Measurements from ENCODE around the gene SHROOM3.

Gene SHROOM3

DNA sequence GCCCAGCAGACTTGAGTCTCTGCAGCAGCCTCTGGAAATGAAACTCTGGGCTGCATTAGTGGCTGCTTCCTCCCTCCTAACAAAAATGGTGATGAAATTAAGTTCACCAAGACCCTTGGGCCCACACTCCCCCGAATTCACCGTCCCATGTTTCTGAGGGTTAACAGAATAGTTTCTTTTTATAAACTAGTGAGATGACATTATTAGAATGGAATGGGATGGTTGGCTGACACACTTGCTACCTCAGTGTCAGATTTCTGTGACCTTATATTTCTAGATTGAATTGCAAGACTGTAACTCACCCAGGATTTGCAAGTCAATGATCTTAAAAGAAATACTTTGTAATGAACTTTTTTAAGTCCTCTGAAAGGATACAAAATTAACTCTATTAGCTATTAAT lies 127.1 kb downstream of the SHROOM3 start:
- TF ChIP-seq, protein P1, sequence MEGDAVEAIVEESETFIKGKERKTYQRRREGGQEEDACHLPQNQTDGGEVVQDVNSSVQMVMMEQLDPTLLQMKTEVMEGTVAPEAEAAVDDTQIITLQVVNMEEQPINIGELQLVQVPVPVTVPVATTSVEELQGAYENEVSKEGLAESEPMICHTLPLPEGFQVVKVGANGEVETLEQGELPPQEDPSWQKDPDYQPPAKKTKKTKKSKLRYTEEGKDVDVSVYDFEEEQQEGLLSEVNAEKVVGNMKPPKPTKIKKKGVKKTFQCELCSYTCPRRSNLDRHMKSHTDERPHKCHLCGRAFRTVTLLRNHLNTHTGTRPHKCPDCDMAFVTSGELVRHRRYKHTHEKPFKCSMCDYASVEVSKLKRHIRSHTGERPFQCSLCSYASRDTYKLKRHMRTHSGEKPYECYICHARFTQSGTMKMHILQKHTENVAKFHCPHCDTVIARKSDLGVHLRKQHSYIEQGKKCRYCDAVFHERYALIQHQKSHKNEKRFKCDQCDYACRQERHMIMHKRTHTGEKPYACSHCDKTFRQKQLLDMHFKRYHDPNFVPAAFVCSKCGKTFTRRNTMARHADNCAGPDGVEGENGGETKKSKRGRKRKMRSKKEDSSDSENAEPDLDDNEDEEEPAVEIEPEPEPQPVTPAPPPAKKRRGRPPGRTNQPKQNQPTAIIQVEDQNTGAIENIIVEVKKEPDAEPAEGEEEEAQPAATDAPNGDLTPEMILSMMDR (IDR thresholded peaks at IDR 0.05; ENCODE audit: insufficient read depth, low read depth, low read length, missing control alignments), result no peak
- no peak for DNase-seq (ENCODE audit: low read depth)

DNA sequence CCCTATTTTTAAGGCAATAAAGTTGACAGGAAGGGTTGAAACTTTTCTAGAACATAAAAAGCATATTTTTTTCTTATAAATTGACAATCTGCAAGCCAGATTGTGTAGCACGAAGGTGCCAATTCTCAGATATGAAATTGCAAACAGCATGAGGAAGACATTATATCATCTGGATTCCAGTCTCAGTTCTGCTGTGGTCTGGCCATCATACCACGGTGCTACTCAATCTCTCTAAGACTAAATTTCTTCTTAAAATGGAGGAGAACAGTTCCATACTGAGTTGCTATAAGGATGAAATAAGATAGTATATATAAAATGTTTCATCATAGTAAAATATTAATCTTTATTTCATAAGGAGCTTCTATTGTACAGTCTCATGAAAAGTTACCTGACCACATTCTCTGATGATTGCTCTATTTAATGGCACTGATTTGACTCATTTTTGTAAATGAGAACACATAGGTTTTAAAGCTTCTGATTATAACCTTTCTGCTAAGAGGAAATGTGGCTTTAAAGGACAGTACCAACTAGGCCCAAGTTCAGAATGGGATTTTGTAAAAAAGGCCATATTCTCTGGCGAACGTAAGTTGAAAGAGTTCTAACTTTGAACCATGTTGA lies 127.9 kb downstream of the SHROOM3 start:
- no peak for DNase-seq (ENCODE audit: low read depth)
- TF ChIP-seq, protein P1 (IDR thresholded peaks at IDR 0.05; ENCODE audit: insufficient read depth, low read depth, low read length, missing control alignments), result no peak
- no peak overlapping the region for H3K4me3 ChIP-seq (ENCODE audit: low read depth, low read length)

More for the DNA sequence above, 127.1 kb downstream of the SHROOM3 start:
- no peak overlapping the region for H3K4me3 ChIP-seq (ENCODE audit: low read depth, low read length)

DNA sequence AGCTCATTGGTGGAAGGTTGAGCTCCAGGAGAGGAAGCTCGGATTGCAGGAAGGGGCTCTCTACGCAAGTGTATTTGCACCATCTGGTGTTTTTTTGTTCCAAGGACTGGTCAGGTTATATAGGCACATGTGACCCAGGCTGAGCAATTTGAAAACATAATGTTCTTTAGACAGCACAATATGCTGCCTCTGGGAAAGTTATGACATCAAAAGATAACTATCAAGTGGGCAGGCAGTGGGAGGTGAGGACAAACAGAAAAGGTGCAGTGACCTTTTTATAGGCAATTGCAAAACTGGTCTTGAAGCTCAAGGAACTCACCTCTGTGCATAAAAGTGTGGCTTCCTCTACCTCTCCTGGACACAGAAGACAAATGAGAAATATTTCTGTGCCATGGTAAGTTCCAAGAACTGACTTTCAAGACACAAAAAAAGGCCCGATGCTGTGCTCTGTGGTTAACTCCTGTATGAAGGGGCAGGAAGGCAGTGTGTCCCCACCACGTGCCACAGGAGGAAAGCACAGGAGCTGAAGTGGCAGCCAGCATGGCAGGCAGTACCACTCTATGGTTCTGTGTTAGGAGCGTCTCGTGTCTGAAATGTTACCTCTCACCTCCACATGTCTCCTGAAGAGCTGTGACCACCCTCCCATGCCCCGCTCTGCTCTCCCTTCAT lies 128.6 kb downstream of the SHROOM3 start:
- H3K4me3 ChIP-seq (ENCODE audit: low read depth, low read length), result no peak overlapping the region
- no peak for DNase-seq (ENCODE audit: low read depth)
- TF ChIP-seq, protein P1 (IDR thresholded peaks at IDR 0.05; ENCODE audit: insufficient read depth, low read depth, low read length, missing control alignments), result no peak

DNA sequence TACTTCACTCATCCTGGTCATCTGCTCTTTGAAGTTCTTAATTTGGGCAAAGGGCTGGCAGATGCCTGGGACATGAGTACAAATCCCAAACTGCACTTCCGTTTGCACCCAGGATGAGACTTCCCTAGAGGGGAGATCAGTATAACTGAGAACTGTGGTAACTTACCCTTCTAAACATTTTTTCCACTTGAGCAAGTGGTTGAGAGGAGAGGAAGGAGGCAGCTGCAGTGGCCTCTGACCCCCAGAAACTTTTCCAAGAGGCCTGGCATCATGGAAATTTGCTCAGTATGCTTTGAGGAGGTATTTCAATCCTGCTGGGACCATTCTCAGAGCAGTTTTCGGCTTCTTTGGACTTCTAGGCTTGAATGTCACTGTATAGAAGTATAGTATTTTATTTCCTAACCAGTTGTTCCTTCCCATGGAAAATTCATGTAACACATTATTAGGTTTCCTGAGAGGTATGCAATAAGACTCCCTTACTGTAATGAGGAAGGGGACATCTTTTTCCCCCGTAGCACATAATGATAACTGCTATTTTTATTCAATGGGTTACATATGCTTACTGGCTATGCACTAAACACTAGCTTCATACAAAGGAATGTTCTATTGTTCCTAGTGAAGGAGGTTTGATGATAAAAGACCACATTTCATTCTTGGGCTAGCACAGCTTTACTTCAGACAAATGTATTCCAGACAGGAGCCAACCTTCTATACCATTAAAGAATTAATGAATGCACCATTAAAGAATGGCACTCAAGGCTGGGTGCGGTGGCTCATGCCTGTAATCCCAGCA lies 129.3 kb downstream of the SHROOM3 start:
- TF ChIP-seq, protein P1 (IDR thresholded peaks at IDR 0.05; ENCODE audit: insufficient read depth, low read depth, low read length, missing control alignments), result no peak

DNA sequence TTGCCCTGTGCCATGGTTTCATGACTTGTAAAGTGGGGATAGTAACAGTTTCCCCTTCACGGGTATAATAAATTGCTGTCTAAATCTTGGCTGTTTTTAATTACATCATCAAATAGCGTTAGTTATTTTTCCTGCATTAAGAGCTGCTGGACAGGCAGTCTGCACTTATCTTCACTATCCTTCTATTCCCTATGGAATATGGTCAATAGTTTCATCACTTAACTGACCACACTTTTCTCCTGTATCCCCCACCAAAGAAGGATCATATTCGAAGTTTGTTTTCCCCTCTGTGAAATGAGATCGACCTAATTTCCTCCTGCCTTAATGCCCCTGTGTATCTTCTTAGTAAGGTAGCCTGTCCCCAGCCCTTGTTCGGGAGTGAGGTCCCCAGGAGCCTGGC lies 133.2 kb downstream of the SHROOM3 start:
- no peak for DNase-seq (ENCODE audit: low read depth)
- no peak overlapping the region for H3K4me3 ChIP-seq (ENCODE audit: low read depth, low read length)
- TF ChIP-seq, protein P1 (IDR thresholded peaks at IDR 0.05; ENCODE audit: insufficient read depth, low read depth, low read length, missing control alignments), result no peak

More for the DNA sequence above, 129.3 kb downstream of the SHROOM3 start:
- DNase-seq (ENCODE audit: low read depth), result no peak
- H3K4me3 ChIP-seq (ENCODE audit: low read depth, low read length), result no peak overlapping the region

DNA sequence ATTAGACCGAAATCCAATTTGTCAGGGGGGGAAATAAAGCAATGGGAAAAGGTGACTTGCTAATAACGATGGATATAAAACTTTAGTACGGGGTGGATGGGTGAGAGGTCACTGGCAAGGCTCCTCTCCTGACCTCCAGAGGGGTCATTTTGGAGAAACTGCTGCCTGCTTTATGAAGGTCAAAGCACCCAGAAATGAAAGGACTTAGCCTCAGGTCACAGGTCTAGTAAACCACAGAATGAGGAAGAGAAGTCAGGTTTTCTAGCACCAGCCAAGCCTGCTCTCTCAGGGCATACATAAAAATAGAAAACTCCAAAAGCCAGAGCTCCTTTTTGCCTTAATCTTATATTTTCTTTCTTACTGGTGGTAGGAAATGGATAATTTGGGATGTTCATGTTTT lies 134.2 kb downstream of the SHROOM3 start:
- no peak overlapping the region for H3K4me3 ChIP-seq (ENCODE audit: low read depth, low read length)
- TF ChIP-seq, protein P1 (IDR thresholded peaks at IDR 0.05; ENCODE audit: insufficient read depth, low read depth, low read length, missing control alignments), result no peak
- DNase-seq (ENCODE audit: low read depth), result peak; percentile 16
